D341Med (cell line): ENCODE results near the gene FAM219B.
"Not testable (repeated sequence)": the region's sequence is repeated elsewhere in the genome, so short reads cannot be mapped to it uniquely, and the experiment has no call there.

ENCODE experiments used
- DNase-seq: peaks from one replicate; pipeline ENCODE4 v3.0.0; 2012; ENCODE audit warnings: low spot score

FAM219B gene

GRCh38 chr15:74906450-74907162 lies at the start of gene FAM219B:
TSS of gene FAM219B (minus strand) at chr15:74906851. CDS start at chr15:74906800, 51 bp downstream.
- peak; percentile 92 for DNase-seq

GRCh38 chr15:74955796-74956647 lies 49.4 kb upstream of the FAM219B start:
- DNase-seq = no peak

GRCh38 chr15:74955017-74955416 lies 48.4 kb upstream of the FAM219B start:
- no peak for DNase-seq

- DNase-seq = no peak
Measured at GRCh38 chr15:74954515-74954914, 47.9 kb upstream of the FAM219B start.

- no peak for DNase-seq
Measured at GRCh38 chr15:74951006-74951405, 44.4 kb upstream of the FAM219B start.

- peak; percentile 74 for DNase-seq
Measured at GRCh38 chr15:74950078-74950908, 43.6 kb upstream of the FAM219B start.

GRCh38 chr15:74937590-74938371 lies 31.1 kb upstream of the FAM219B start, which contains the start of gene COX5A:
TSS of gene COX5A (minus strand) at chr15:74938073. CDS start at chr15:74938014, 59 bp downstream.
- DNase-seq = peak; percentile 98

GRCh38 chr15:74937272-74937589 lies 30.6 kb upstream of the FAM219B start:
- DNase-seq = no peak

GRCh38 chr15:74935193-74935592 lies 28.5 kb upstream of the FAM219B start:
- DNase-seq = not testable (repeated sequence)

GRCh38 chr15:74933573-74933972 lies 26.9 kb upstream of the FAM219B start:
- DNase-seq = no peak

GRCh38 chr15:74928771-74929198 lies 22.1 kb upstream of the FAM219B start:
- DNase-seq = no peak

GRCh38 chr15:74924525-74924924 lies 17.9 kb upstream of the FAM219B start:
- DNase-seq = no peak

- no peak for DNase-seq
Measured at GRCh38 chr15:74920456-74920855, 13.8 kb upstream of the FAM219B start.

GRCh38 chr15:74917676-74918075 lies 11.0 kb upstream of the FAM219B start:
- no peak for DNase-seq

GRCh38 chr15:74913799-74914198 lies 7.1 kb upstream of the FAM219B start:
- DNase-seq = not testable (repeated sequence)

GRCh38 chr15:74913041-74913440 lies 6.4 kb upstream of the FAM219B start:
- DNase-seq = no peak

GRCh38 chr15:74908635-74909034 lies 2.0 kb upstream of the FAM219B start:
- no peak for DNase-seq

GRCh38 chr15:74907163-74907870 lies 666 bp upstream of the FAM219B start:
- DNase-seq = no peak

- DNase-seq = peak; percentile 82
Measured at GRCh38 chr15:74906067-74906449, 593 bp downstream of the FAM219B start.

- no peak for DNase-seq
Measured at GRCh38 chr15:74904190-74904805, 2.4 kb downstream of the FAM219B start.
